SK-N-SH treated with all-trans-retinoic acid at 6 μM for 48 hours (cell line): Measurements from ENCODE around the gene PFKM.

Source experiments
- ARNTL ChIP-seq: fragments of 450-650 bp; formaldehyde crosslinking; IDR thresholded peaks from 2 replicates; pipeline ENCODE4 v1.5.0; 2020; ENCODE audit warnings: low read depth, mild to moderate bottlenecking, moderate library complexity, borderline replicate concordance
- BACH2 ChIP-seq: fragments of 250-450 bp; sonication (Bioruptor Pico); IDR thresholded peaks from 2 replicates; pipeline ENCODE4 v1.9.0; 2021; ENCODE audit warnings: mild to moderate bottlenecking, borderline replicate concordance
- CREB5 ChIP-seq: fragments of 250-450 bp; sonication (Bioruptor Pico); IDR thresholded peaks from 2 replicates; pipeline ENCODE4 v1.5.1; 2020; ENCODE audit warnings: low read depth, mild to moderate bottlenecking, moderate library complexity
- PATZ1 ChIP-seq: fragments of 250-450 bp; sonication (Bioruptor Pico); IDR thresholded peaks from 2 replicates; pipeline ENCODE4 v1.8.0; 2020; ENCODE audit warnings: mild to moderate bottlenecking, moderate library complexity, borderline replicate concordance
- RARB ChIP-seq: fragments of 250-450 bp; sonication (Bioruptor Pico); IDR thresholded peaks from 2 replicates; pipeline ENCODE4 v1.8.0; 2021; ENCODE audit warnings: mild to moderate bottlenecking, moderate library complexity
- TCF4 ChIP-seq: fragments of 250-450 bp; sonication (Bioruptor Pico); IDR thresholded peaks from 2 replicates; pipeline ENCODE4 v1.8.0; 2021; ENCODE audit warnings: mild to moderate bottlenecking, moderate library complexity, borderline replicate concordance
- TOX ChIP-seq: fragments of 250-450 bp; sonication (Bioruptor Pico); IDR thresholded peaks from 2 replicates; pipeline ENCODE4 v1.8.0; 2021; ENCODE audit warnings: mild to moderate bottlenecking, moderate library complexity, borderline replicate concordance
- TSHZ2 ChIP-seq: fragments of 250-450 bp; sonication (Bioruptor Pico); IDR thresholded peaks from 2 replicates; pipeline ENCODE4 v1.5.0; 2020; ENCODE audit warnings: mild to moderate bottlenecking, moderate library complexity
- ZFP3 ChIP-seq: fragments of 250-450 bp; sonication (Bioruptor Pico); IDR thresholded peaks from 2 replicates; pipeline ENCODE4 v1.5.0; 2020; ENCODE audit warnings: mild to moderate bottlenecking, moderate library complexity
- ZNF70 ChIP-seq: fragments of 450-650 bp; formaldehyde crosslinking; IDR thresholded peaks from 2 replicates; pipeline ENCODE4 v1.5.0; 2020; ENCODE audit warnings: mild to moderate bottlenecking, moderate library complexity

- TF ChIP-seq ARNTL (CRISPR knock-in tag) (no peak), ZNF70 (no peak), BACH2 (CRISPR knock-in tag) (no peak), PATZ1 (CRISPR knock-in tag) (no peak), RARB (CRISPR knock-in tag) (no peak), TSHZ2 (CRISPR knock-in tag) (no peak), CREB5 (CRISPR knock-in tag) (no peak), ZFP3 (CRISPR knock-in tag) (no peak), TOX (CRISPR knock-in tag) (no peak), TCF4 (CRISPR knock-in tag) (no peak)
These were observed 42.1 kb upstream of the PFKM start for GRCh38 chr12:48077111-48077510.
